Measurements from ENCODE around the gene PRAMEF33. TPM values are rescaled to one million over a fixed set of nuclear protein-coding genes. Genes with fewer than 3 reads are reported as not detected.
"Not testable (repeated sequence)": the region's sequence is repeated elsewhere in the genome, so short reads cannot be mapped to it uniquely, and the experiment has no call there.

The PRAMEF33 gene, protein sequence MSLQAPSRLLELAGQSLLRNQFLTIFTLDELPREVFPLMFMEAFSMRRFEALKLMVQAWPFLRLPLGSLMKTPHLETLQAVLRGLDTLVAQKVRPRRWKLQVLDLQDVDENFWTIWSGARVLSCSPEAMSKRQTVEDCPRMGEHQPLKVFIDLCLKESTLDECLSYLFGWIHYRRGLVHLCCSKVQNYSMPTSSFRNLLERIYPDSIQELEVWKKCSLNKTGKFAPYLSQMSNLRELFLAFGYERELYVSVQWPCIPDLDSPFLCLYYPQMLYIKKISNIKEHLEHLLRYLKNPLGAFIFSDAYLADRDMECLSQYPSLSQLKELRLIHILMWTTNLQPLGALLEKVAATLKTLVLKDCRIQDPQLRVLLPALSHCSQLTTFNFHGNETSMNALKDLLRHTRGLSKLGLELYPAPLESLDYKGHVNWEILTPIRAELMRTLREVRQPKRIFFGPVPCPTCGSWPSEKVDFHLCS
- total RNA-seq: not detected

DNA sequence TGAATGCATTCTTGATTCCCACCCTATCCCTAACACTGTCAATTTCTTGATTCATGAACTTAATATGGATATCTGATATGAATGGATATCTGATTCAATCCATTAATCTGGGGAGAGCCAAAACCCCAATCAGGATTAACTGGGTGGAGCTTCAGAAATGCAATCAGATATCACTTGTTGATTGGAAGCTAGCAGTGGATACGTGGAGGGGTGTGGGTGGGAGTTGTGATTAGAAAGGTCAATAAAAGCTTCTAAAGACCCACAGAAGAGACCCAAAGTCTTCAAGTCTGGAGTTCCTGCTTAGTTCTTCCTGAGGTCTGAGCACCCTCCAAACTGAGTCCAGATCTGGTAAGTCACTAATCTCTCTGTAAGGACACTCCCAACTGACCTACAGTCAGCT is at the start of gene PRAMEF33:
Gene PRAMEF33 (plus strand): TSS at position 301 of the 400 bp plus-strand sequence. CDS start 2,416 bp downstream, outside the sequence.
- H3K4me3 ChIP-seq; H3K9me3 ChIP-seq; H3K36me3 ChIP-seq; H3K27ac ChIP-seq; H3K4me1 ChIP-seq; DNase-seq (ENCODE audit: low spot score in 2 of 2); intact Hi-C loops (cut with DNase I; ENCODE audit: low total_unique reads); H3K27me3 ChIP-seq: not testable (repeated sequence)

DNA sequence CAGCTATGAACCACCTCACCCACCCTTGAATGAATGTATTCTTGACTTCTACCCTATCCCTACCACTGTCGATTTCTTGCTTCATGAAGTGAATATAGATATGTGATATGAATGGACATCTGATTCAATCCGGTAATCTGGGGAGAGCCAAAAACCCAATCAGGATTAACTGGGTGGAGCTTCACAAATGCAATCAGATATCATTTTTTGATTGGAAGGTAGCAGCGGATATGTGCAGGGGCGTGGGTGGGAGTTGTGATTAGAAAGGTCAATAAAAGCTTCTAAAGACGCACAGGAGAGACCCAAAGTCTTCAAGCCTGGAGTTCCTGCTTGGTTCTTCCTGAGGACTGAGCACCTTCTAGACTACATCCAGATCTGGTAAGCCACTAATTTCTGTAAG is 49.4 kb upstream of the PRAMEF33 start, which contains the start of gene PRAMEF5:
Gene PRAMEF5 (plus strand): TSS at position 301 of the 400 bp plus-strand sequence. CDS start 5,071 bp downstream, outside the sequence.
- H3K27me3 ChIP-seq; H3K9me3 ChIP-seq; H3K36me3 ChIP-seq; H3K27ac ChIP-seq; H3K4me1 ChIP-seq; intact Hi-C loops (cut with DNase I; ENCODE audit: low total_unique reads); H3K4me3 ChIP-seq; DNase-seq (ENCODE audit: low spot score in 2 of 2): not testable (repeated sequence)

DNA sequence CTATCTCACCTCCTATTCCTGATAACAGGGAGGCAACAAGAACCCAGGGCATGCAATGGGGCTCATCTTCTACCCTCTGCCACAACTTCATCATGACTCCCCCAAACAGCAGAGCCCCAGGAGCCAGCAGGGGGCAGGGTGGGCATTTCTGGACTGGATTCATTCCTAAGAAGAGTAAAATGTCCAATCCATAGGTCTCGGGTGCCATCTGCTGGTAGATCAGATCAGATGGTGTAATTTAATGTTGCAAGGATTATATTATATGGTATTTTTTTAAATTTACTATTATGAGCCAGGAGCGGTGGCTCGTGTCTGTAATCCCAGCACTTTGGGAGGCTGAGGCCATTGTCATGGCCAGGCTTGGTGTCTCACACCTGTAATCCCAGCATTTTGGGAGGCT is 38.2 kb upstream of the PRAMEF33 start:
- intact Hi-C loops (cut with DNase I; ENCODE audit: low total_unique reads); H3K27me3 ChIP-seq; H3K4me1 ChIP-seq; H3K36me3 ChIP-seq; H3K9me3 ChIP-seq; DNase-seq (ENCODE audit: low spot score in 2 of 2); H3K4me3 ChIP-seq; H3K27ac ChIP-seq: not testable (repeated sequence)

DNA sequence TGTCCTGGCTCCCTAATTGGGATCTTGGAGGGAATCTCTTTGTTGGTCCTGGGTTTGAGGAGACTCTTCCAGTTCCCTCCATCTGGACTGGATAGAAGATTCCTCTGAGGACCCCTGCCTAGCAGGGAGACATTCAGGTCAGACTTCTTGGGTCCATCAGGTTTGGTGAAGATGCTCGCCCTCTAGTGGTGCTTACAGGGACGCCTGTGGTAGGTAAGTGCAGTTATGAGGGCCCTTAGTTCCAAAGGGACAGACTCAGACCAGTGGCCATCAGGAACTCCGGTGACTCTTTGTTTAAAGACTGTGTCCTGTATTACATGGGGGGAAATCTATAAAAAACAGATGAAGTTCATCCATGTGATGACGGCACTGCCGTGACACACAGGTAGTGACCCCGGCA is 26.3 kb upstream of the PRAMEF33 start:
- H3K36me3 ChIP-seq; intact Hi-C loops (cut with DNase I; ENCODE audit: low total_unique reads); H3K4me1 ChIP-seq; H3K27me3 ChIP-seq; H3K4me3 ChIP-seq; H3K27ac ChIP-seq; H3K9me3 ChIP-seq; DNase-seq (ENCODE audit: low spot score in 2 of 2): not testable (repeated sequence)

DNA sequence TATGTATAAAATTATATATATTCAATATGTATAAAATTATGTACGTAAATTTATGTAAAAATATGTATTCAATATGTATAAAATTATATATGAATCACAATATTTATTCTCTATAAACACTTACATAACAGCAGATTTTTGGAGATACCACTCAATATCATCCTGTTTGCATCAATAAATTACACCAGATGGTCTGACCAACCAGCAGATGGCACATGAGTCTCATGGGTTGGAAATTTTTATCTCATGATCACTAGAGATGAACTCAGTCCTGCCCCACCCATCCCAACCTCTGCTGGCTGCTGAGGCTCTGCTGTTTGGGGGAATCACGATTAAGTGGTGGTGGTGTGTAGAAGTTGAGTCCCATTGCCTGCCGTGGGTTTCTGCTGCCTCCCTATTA is 23.7 kb upstream of the PRAMEF33 start:
- H3K27me3 ChIP-seq; H3K4me1 ChIP-seq; DNase-seq (ENCODE audit: low spot score in 2 of 2); intact Hi-C loops (cut with DNase I; ENCODE audit: low total_unique reads); H3K9me3 ChIP-seq; H3K27ac ChIP-seq; H3K36me3 ChIP-seq; H3K4me3 ChIP-seq: not testable (repeated sequence)

DNA sequence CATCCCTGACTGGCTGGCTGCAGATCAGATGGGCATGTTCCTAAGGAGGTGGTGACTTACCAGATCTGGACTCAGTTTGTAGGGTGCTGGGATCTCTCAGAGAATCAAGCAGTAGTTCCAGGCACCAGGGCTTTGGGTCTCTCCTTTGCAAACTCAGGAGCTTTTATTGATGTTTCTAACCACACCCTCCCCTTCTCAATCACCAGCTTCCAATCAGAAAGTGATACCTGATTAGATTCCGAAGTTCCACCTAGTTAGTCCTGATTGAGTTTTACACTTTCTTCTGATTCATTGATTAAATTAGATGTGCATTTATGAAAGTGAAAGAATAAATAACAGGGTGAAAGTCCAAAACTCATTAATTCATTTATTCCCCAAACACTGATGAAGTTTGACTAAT is 18.3 kb upstream of the PRAMEF33 start, which contains the start of gene PRAMEF8:
Gene PRAMEF8 (minus strand): TSS at position 101 of the 400 bp plus-strand sequence. CDS start 1,046 bp downstream, outside the sequence.
- H3K4me1 ChIP-seq; H3K4me3 ChIP-seq; H3K27me3 ChIP-seq; intact Hi-C loops (cut with DNase I; ENCODE audit: low total_unique reads); H3K9me3 ChIP-seq; DNase-seq (ENCODE audit: low spot score in 2 of 2); H3K36me3 ChIP-seq; H3K27ac ChIP-seq: not testable (repeated sequence)

DNA sequence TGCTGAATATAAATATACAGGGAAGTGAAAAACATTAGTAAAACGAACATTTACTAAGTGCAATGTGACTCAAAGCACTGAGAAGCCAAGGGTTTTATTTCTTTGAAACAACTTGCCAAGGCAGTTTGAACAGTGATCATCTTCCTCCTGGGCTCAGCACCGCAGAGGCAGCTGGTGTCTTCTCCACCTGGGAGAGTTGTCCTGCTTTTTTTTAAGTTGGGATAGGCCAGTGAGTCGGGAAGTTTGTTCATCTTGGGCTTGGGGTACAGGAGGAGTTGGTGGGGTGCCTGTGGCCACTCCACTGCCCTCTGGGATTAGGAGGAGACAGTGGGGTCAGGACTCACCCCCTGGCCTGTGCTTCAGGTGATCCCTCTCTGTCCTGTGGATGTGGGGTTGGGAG is 14.3 kb upstream of the PRAMEF33 start:
- H3K4me3 ChIP-seq; H3K27ac ChIP-seq; H3K9me3 ChIP-seq; intact Hi-C loops (cut with DNase I; ENCODE audit: low total_unique reads); H3K27me3 ChIP-seq; H3K36me3 ChIP-seq; DNase-seq (ENCODE audit: low spot score in 2 of 2); H3K4me1 ChIP-seq: not testable (repeated sequence)

DNA sequence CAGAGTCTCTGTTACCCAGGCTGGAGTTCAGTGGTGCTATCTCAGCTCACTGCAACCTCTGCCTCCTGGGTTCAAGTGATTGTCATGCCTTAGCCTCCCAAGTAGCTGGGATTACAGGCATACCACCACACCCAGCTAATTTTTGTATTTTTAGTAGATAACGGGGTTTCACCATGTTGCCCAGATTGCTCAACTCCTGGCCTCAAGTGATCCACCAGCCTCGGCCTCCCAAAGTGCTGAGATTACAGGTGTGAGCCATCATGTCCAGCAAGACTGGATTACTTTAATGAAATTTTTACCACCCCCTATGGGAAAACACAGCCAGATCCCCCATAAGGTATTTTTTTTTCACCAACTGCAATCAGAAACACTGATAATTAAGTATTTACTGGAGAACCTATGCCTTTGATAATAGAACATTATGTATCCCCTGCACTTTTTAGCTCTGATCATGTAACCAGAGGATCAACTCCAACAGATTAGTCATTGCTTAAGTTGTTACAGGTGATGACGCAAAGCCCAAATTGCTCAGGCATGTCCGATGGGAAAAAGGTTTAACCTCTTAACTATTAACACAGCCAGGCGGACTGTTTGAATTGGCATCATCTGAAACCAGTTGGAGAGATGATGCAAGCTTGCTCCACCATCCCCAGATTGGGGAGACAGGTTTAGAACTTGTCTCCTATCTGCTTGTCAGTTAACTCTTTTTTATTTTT is 6.0 kb upstream of the PRAMEF33 start:
- H3K4me3 ChIP-seq; H3K36me3 ChIP-seq; intact Hi-C loops (cut with DNase I; ENCODE audit: low total_unique reads); H3K4me1 ChIP-seq; H3K27ac ChIP-seq; DNase-seq (ENCODE audit: low spot score in 2 of 2); H3K27me3 ChIP-seq; H3K9me3 ChIP-seq: not testable (repeated sequence)

DNA sequence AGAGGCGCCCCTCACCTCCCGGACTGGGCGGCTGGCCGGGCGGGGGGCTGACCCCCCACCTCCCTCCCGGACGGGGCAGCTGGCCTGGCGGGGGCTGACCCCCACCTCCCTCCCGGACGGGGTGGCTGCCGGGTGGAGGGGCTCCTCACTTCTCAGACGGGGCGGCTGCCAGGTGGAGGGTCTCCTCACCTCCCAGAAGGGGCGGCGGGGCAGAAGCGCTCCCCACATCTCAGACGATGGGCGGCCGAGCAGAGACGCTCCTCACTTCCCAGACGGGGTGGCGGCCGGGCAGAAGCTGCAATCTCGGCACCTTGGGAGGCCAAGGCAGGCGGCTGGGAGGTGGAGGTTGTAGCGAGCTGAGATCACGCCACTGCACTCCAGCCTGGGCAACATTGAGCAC is 4.6 kb upstream of the PRAMEF33 start:
- H3K9me3 ChIP-seq; H3K4me1 ChIP-seq; H3K27ac ChIP-seq; DNase-seq (ENCODE audit: low spot score in 2 of 2); H3K4me3 ChIP-seq; H3K36me3 ChIP-seq; intact Hi-C loops (cut with DNase I; ENCODE audit: low total_unique reads); H3K27me3 ChIP-seq: not testable (repeated sequence)

DNA sequence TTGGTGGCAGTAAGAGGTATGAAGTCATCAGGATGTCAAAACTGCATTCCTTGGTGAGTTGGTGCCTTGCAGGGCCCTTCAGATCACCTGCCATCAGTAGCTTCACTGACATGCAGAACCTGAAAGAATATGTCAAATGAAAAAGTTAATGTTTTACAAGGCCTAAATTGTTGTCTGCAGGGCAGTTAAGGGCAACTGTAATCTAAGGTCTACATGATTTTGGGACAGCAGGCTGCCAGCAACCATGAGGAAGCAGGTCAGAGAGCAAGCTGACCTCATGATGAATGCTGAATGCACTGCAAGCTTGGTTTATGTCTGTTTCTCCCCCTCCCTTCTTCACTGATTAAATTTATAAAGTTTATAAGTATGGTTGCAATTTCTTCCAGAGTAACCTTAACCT is 1.1 kb upstream of the PRAMEF33 start:
- H3K9me3 ChIP-seq; intact Hi-C loops (cut with DNase I; ENCODE audit: low total_unique reads); H3K4me3 ChIP-seq; H3K4me1 ChIP-seq; H3K36me3 ChIP-seq; H3K27me3 ChIP-seq; DNase-seq (ENCODE audit: low spot score in 2 of 2); H3K27ac ChIP-seq: not testable (repeated sequence)

DNA sequence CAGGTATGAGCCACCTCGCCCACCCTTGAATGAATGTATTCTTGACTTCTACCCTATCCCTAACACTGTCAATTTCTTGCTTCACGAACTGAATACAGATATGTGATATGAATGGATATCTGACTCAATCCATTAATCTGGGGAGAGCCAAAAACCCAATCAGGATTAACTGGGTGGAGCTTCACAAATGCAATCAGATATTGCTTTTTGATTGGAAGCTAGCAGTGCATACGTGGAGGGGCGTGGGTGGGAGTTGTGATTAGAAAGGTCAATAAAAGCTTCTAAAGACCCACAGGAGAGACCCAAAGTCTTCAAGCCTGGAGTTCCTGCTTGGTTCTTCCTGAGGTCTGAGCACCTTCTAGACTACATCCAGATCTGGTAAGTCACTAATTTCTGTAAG is 11.9 kb downstream of the PRAMEF33 start, which contains the start of gene PRAMEF15:
Gene PRAMEF15 (plus strand): TSS at position 301 of the 400 bp plus-strand sequence. CDS start 2,827 bp downstream, outside the sequence.
- H3K4me1 ChIP-seq; H3K36me3 ChIP-seq; H3K9me3 ChIP-seq; H3K27ac ChIP-seq; H3K4me3 ChIP-seq; intact Hi-C loops (cut with DNase I; ENCODE audit: low total_unique reads); H3K27me3 ChIP-seq; DNase-seq (ENCODE audit: low spot score in 2 of 2): not testable (repeated sequence)

DNA sequence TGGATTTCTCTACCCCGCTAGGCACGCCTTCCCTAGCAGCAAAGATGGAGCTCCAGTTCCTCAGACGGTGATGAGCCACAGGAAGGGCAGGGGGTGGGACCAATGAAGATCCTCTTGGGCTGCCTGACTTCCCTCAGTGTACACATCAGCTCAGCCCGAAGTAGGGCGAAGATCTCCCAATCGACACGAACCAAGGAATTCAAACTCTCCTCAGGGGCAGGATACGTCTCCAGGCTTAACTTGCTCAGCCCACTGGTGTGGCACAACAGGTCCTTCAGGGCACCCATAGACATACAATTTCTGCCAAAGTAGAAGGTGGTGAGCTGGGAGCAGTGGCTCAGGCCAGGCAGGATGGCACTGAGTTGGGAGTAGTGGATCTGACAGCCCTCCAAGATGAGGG is 39.2 kb downstream of the PRAMEF33 start:
- H3K4me3 ChIP-seq; H3K27me3 ChIP-seq; H3K27ac ChIP-seq; H3K4me1 ChIP-seq; H3K9me3 ChIP-seq; intact Hi-C loops (cut with DNase I; ENCODE audit: low total_unique reads); H3K36me3 ChIP-seq; DNase-seq (ENCODE audit: low spot score in 2 of 2): not testable (repeated sequence)

DNA sequence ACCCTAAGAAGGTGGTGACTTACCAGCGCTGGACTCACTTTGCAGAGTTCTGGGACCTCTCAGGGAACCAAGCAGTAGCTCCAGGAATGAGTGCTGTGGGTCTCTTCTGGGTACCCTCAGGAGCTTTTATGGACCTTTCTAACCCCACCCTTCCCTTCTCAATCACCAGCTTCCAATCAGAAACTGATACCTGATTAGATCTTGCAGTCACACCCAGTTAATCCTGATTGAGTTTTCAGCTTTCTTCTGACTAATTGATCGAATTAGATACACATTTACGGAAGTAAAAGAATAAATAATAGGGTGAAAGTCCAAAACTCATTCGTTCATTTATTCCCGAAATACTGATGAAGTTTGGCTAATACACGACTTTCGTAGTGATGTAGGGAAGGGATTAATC is 43.7 kb downstream of the PRAMEF33 start, which contains the start of gene PRAMEF14:
Gene PRAMEF14 (minus strand): TSS at position 101 of the 400 bp plus-strand sequence. CDS start 1,820 bp downstream, outside the sequence.
- H3K36me3 ChIP-seq; H3K4me3 ChIP-seq; H3K27me3 ChIP-seq; H3K9me3 ChIP-seq; intact Hi-C loops (cut with DNase I; ENCODE audit: low total_unique reads); DNase-seq (ENCODE audit: low spot score in 2 of 2); H3K4me1 ChIP-seq; H3K27ac ChIP-seq: not testable (repeated sequence)
